Hepatocyte (in vitro differentiated cells): Measurements from ENCODE around the gene PRKAR1A. TPM values are rescaled to one million over a fixed set of nuclear protein-coding genes. Genes with fewer than 3 reads are reported as not detected.
"Not testable (repeated sequence)": the region's sequence is repeated elsewhere in the genome, so short reads cannot be mapped to it uniquely, and the experiment has no call there.

ENCODE experiments used
- DNase-seq: peaks from one replicate; pipeline ENCODE4 v3.0.0-alpha.2; 2016; ENCODE audit warnings: low spot score
- H2AFZ ChIP-seq: fragments of 200-600 bp; sonication (generic); 2 replicates; pipeline ENCODE4 v1.6.0; 2016; ENCODE audit warnings: antibody characterized with exemption, mild to moderate bottlenecking
- H3K27ac ChIP-seq: fragments of 200-600 bp; sonication (generic); 2 replicates; pipeline ENCODE4 v1.5.1; 2016; ENCODE audit warnings: mild to moderate bottlenecking
- H3K27me3 ChIP-seq: fragments of 200-600 bp; sonication (generic); 2 replicates; pipeline ENCODE4 v1.6.1; 2016
- H3K36me3 ChIP-seq: fragments of 200-600 bp; sonication (generic); replicated peaks from 2 replicates; pipeline ENCODE4 v1.5.1; 2016; ENCODE audit warnings: low read depth; ENCODE audit not compliant: insufficient read depth
- H3K4me1 ChIP-seq: fragments of 200-600 bp; sonication (generic); 2 replicates; pipeline ENCODE4 v1.5.1; 2016; ENCODE audit warnings: mild to moderate bottlenecking, moderate library complexity; ENCODE audit not compliant: insufficient read depth
- H3K4me2 ChIP-seq: fragments of 200-600 bp; sonication (generic); 2 replicates; pipeline ENCODE4 v1.6.0; 2016
- H3K4me3 ChIP-seq: fragments of 200-600 bp; sonication (generic); 2 replicates; pipeline ENCODE4 v1.5.1; 2016; ENCODE audit warnings: mild to moderate bottlenecking
- H3K79me2 ChIP-seq: fragments of 200-600 bp; sonication (generic); 2 replicates; pipeline ENCODE4 v1.6.0; 2017; ENCODE audit warnings: mild to moderate bottlenecking
- H3K9me2 ChIP-seq: fragments of 200-600 bp; sonication (generic); replicated peaks from 2 replicates; pipeline ENCODE4 v1.6.0; 2017; ENCODE audit warnings: mild to moderate bottlenecking; ENCODE audit not compliant: insufficient read depth
- H3K9me3 ChIP-seq: fragments of 200-600 bp; sonication (generic); 2 replicates; pipeline ENCODE4 v1.5.1; 2016; ENCODE audit warnings: low read depth, mild to moderate bottlenecking
- H4K20me1 ChIP-seq: fragments of 200-600 bp; sonication (generic); 2 replicates; pipeline ENCODE4 v1.6.0; 2016; ENCODE audit warnings: mild to moderate bottlenecking; ENCODE audit not compliant: insufficient read depth, poor library complexity, severe bottlenecking
- EZH2 ChIP-seq: fragments of 200-600 bp; sonication (generic); IDR thresholded peaks from 2 replicates; pipeline ENCODE4 v1.6.1; 2016; ENCODE audit warnings: antibody characterized with exemption, mild to moderate bottlenecking, borderline replicate concordance
- EZH2phosphoT487 ChIP-seq: fragments of 200-600 bp; sonication (generic); IDR thresholded peaks from one replicate; pipeline ENCODE4 v1.6.1; 2018; ENCODE audit warnings: antibody characterized with exemption, mild to moderate bottlenecking, low read depth, moderate library complexity; ENCODE audit not compliant: unreplicated experiment, severe bottlenecking
- WGBS: methylation state at CpG from one replicate; pipeline ENCODE4 v1.1.6; 2016; ENCODE audit warnings: low lambda C conversion rate; ENCODE audit errors: missing lambda C conversion rate; 5-methylcytosine and 5-hydroxymethylcytosine counted together
- polyA plus RNA-seq: library from polyadenylated mRNA; unstranded; fragments of >200 nt; fragmentation: Nextera tagmentation; extraction: Ambion mirVana; gene quantifications from 2 replicates; pipeline ENCODE4 v1.2.1, GENCODE V29; 2016
- total RNA-seq: library from RNA; depleted of rRNA; stranded (reverse); fragments of >200 nt; gene quantifications from 2 replicates; pipeline ENCODE4 v1.2.3, GENCODE V29; 2014
- TF ChIP-seq, protein P1 (sequence below): fragments of 200-600 bp; sonication (generic); IDR thresholded peaks from 2 replicates; pipeline ENCODE4 v1.5.1; 2016; ENCODE audit warnings: antibody characterized with exemption, mild to moderate bottlenecking; ENCODE audit not compliant: poor library complexity

PRKAR1A gene
- total and polyA plus RNA-seq, 2 experiments from 2014 or later, result 182 to 253 TPM

DNA sequence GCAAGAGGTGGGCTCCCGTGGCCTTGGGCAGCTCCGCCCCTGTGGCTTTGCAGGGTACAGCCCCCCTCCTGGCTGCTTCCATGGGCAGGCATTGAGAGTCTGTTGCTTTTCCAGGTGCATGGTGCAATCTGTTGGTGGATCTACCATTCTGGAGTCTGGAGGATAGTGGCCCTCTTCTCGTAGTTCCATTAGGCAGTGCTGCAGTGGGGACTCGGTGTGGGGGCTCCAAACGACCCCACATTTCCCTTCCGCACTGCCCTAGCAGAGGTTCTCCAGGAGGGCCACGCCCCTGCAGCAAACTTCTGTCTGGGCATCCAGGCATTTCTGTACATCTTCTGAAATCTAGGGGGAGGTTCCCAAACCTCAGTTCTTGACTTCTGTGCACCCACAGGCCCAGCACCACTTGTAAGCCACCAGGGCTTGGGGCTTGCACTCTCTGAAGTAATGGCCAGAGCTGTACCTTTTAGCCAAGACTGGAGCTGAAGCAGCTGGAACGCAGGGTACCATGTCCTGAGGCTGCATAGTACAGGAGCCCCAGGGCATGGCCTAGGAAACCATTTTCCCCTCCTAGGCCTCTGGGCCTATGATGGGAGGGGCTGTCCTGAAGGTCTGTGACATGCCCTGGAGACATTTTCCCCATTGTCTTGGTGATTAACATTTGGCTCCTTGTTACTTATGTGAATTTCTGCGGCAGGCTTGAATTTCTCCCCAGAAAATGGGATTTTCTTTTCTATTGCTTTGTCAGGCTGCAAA is 6.0 kb downstream of the PRKAR1A start:
- H3K79me2 ChIP-seq, result peaks cover 98% of the 10 kb centered on the region
- H3K4me1 ChIP-seq, result peaks cover 13% of the 10 kb centered on the region
- H3K27me3 ChIP-seq, result no peaks in the 10 kb centered on the region
- H4K20me1 ChIP-seq, result peaks cover 87% of the 10 kb centered on the region
- no peak overlapping the region for H2AFZ ChIP-seq
- H3K4me2 ChIP-seq, result no peak overlapping the region
- no peak overlapping the region for H3K27ac ChIP-seq
- H3K9me2 ChIP-seq, result no peaks in the 10 kb centered on the region
- DNase-seq, result no peak
- 96% methylated on average over 9 of the region's 9 CpGs for WGBS
- H3K9me3 ChIP-seq, result no peaks in the 10 kb centered on the region
- no peaks in the 10 kb centered on the region for H3K36me3 ChIP-seq
- TF ChIP-seq EZH2phosphoT487 (no peak), EZH2 (no peak)
- TF ChIP-seq, protein P1, sequence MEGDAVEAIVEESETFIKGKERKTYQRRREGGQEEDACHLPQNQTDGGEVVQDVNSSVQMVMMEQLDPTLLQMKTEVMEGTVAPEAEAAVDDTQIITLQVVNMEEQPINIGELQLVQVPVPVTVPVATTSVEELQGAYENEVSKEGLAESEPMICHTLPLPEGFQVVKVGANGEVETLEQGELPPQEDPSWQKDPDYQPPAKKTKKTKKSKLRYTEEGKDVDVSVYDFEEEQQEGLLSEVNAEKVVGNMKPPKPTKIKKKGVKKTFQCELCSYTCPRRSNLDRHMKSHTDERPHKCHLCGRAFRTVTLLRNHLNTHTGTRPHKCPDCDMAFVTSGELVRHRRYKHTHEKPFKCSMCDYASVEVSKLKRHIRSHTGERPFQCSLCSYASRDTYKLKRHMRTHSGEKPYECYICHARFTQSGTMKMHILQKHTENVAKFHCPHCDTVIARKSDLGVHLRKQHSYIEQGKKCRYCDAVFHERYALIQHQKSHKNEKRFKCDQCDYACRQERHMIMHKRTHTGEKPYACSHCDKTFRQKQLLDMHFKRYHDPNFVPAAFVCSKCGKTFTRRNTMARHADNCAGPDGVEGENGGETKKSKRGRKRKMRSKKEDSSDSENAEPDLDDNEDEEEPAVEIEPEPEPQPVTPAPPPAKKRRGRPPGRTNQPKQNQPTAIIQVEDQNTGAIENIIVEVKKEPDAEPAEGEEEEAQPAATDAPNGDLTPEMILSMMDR, result no peak
- H3K4me3 ChIP-seq, result no peak overlapping the region

DNA sequence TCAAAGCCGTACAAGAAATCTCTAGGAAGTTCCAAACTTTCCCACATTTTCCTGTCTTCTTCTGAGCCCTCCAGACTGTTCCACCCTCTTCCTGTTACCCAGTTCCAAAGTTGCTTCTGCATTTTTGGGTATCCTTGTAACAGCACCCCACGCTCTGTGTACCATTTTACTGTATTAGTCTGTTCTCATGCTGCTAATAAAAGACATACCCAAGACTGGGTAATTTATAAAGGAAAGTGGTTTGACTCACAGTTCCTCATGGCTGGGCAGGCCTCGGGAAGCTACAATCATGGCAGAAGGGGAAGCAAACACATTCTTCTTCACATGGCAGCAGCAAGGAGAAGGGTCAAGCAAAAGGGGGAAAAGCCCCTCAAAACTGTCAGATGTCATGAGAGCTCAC is 6.8 kb downstream of the PRKAR1A start:
- H2AFZ ChIP-seq, DNase-seq, H3K9me3 ChIP-seq, H3K4me1 ChIP-seq, H3K4me2 ChIP-seq, H3K4me3 ChIP-seq, H3K36me3 ChIP-seq, H3K27me3 ChIP-seq, H3K27ac ChIP-seq, H3K9me2 ChIP-seq: not testable (repeated sequence)
- 95% methylated on average over 3 of the region's 3 CpGs for WGBS
- peaks cover 79% of the 10 kb centered on the region for H4K20me1 ChIP-seq
- H3K79me2 ChIP-seq, result peaks cover 97% of the 10 kb centered on the region

DNA sequence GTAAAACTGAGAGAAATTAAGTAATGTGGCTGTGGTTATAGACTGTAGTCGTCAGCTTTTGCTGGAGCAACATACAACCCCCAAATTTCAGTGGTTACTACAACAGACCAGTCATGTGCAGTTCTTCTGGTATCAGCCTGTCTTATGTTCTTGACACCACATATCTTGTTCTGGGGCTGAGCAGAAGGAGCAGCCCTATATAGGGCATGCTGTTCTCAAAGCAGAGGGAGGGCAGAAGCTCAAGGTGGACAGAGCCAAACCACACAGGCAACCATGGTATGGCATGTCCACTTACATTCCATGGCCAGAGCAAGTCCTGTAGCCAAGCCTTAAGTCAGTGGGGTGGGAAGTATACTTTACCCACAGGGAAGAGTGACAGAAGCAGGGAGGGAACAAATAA is 7.7 kb downstream of the PRKAR1A start:
- no peak for DNase-seq
- H3K4me2 ChIP-seq, result no peak overlapping the region
- no peak overlapping the region for H2AFZ ChIP-seq
- no peaks in the 10 kb centered on the region for H3K36me3 ChIP-seq
- no peaks in the 10 kb centered on the region for H3K27me3 ChIP-seq
- peaks cover 90% of the 10 kb centered on the region for H3K79me2 ChIP-seq
- H4K20me1 ChIP-seq, result peaks cover 71% of the 10 kb centered on the region
- no peak overlapping the region for H3K4me3 ChIP-seq
- TF ChIP-seq EZH2 (no peak), EZH2phosphoT487 (no peak)
- TF ChIP-seq, protein P1, result no peak
- no peaks in the 10 kb centered on the region for H3K9me3 ChIP-seq
- no peaks in the 10 kb centered on the region for H3K9me2 ChIP-seq
- no peak overlapping the region for H3K27ac ChIP-seq
- 96% methylated on average over 1 of the region's 1 CpG for WGBS
- H3K4me1 ChIP-seq, result peaks cover 1% of the 10 kb centered on the region

DNA sequence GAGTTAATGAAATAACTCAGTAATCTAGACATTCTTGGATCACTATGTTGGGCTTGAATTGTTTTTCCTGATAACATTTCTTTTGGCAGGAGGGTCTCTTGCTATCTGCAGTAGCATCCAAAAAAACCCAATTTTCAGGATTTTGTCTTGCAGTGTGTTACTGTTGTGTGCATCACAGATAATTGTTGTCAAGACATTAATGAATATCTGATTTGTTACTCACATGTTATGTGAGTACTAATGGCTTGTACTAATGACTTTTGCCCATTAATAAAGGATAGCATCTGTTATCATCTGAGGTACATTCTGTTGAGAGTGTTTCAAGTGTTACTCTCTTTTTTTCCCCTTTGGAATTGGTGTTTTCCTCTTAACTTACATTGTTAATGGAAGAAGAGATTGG is 10.0 kb downstream of the PRKAR1A start:
- no peak overlapping the region for H3K4me3 ChIP-seq
- peaks cover 51% of the 10 kb centered on the region for H4K20me1 ChIP-seq
- TF ChIP-seq, protein P1, result no peak
- TF ChIP-seq EZH2phosphoT487 (no peak), EZH2 (no peak)
- H3K9me3 ChIP-seq, result no peaks in the 10 kb centered on the region
- peaks cover 86% of the 10 kb centered on the region for H3K79me2 ChIP-seq
- no peak for DNase-seq
- H3K9me2 ChIP-seq, result no peaks in the 10 kb centered on the region
- peaks cover 9% of the 10 kb centered on the region for H3K36me3 ChIP-seq
- H2AFZ ChIP-seq, result no peak overlapping the region
- no peaks in the 10 kb centered on the region for H3K4me1 ChIP-seq
- no peak overlapping the region for H3K27ac ChIP-seq
- H3K4me2 ChIP-seq, result no peak overlapping the region
- no peaks in the 10 kb centered on the region for H3K27me3 ChIP-seq
